ENCODE data around the gene PGAP1. TPM values are rescaled to one million over a fixed set of nuclear protein-coding genes. Genes with fewer than 3 reads are reported as not detected.

The PGAP1 gene
- polyA plus RNA-seq, 1 experiment, result 6.4 TPM

GRCh38 chr2:196963961-196964360 is 37.5 kb upstream of the PGAP1 start:
- no peak for TF ChIP-seq CTCF (IDR thresholded peaks at IDR 0.05; ENCODE audit: low read depth, low read length)
- CTCF ChIA-PET, result no interaction called here
- H3K27me3 ChIP-seq (ENCODE audit: control insufficient read depth, insufficient read depth, low read length), result no peaks in the 10 kb centered on the region
- peaks cover 3% of the 10 kb centered on the region; the same call in 1 of the 2 replicates for H3K9me3 ChIP-seq (ENCODE audit: control insufficient read depth, insufficient read depth, low read length)
- H3K27ac ChIP-seq (ENCODE audit: low read depth, low read length), result no peak overlapping the region
- POLR2A ChIA-PET, result no interaction called here
- DNase-seq (ENCODE audit: low read depth, low spot score), result no peak
- H3K4me3 ChIP-seq (ENCODE audit: low read depth, low read length), result no peak overlapping the region

GRCh38 chr2:196963043-196963442 is 36.5 kb upstream of the PGAP1 start:
- H3K9me3 ChIP-seq (ENCODE audit: control insufficient read depth, insufficient read depth, low read length), result peaks cover 3% of the 10 kb centered on the region; the same call in 1 of the 2 replicates
- H3K4me3 ChIP-seq (ENCODE audit: low read depth, low read length), result no peak overlapping the region
- TF ChIP-seq CTCF (IDR thresholded peaks at IDR 0.05; ENCODE audit: low read depth, low read length), result no peak
- no peak for DNase-seq (ENCODE audit: low read depth, low spot score)
- POLR2A ChIA-PET, result no interaction called here
- H3K27me3 ChIP-seq (ENCODE audit: control insufficient read depth, insufficient read depth, low read length), result no peaks in the 10 kb centered on the region
- CTCF ChIA-PET, result no interaction called here
- H3K27ac ChIP-seq (ENCODE audit: low read depth, low read length), result no peak overlapping the region

DNA sequence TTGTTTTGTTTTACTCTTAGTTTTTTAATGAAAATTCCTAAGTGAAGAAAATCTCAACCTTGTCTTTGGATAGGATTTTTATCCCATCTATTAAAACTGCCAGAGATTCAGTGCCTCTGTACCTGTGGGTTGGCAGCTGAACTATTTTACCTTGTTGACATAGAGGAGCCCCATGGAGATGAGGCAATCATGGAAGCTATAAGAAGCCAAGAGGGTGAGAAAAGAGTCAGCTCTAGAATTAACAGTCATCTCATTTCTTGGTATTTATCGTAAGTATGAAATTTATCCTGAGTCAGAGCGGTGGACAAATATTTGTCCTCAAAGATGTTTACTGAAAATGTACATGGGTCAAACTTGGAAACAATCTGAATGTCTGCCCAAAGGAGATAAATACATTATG is 35.8 kb upstream of the PGAP1 start:
- no peaks in the 10 kb centered on the region for H3K9me3 ChIP-seq (ENCODE audit: control insufficient read depth, insufficient read depth, low read length)
- no peak overlapping the region for H3K4me3 ChIP-seq (ENCODE audit: low read depth, low read length)
- no peak overlapping the region for H3K27ac ChIP-seq (ENCODE audit: low read depth, low read length)
- DNase-seq (ENCODE audit: low read depth, low spot score), result no peak
- no peaks in the 10 kb centered on the region for H3K27me3 ChIP-seq (ENCODE audit: control insufficient read depth, insufficient read depth, low read length)
- POLR2A ChIA-PET, result no interaction called here
- CTCF ChIA-PET, result interaction anchor here (0.8 kb wide), 1 partner anchor 150 kb away, joined by 3 read pairs; no protein-coding TSS in a partner anchor
- TF ChIP-seq CTCF (IDR thresholded peaks at IDR 0.05; ENCODE audit: low read depth, low read length), result no peak

GRCh38 chr2:196961889-196962288 is 35.4 kb upstream of the PGAP1 start:
- ChIA-PET POLR2A (no interaction called here), CTCF (interaction anchor here (0.8 kb wide), 1 partner anchor 151 kb away, joined by 3 read pairs; no protein-coding TSS in a partner anchor)
- Histone ChIP-seq H3K27me3 (ENCODE audit: control insufficient read depth, insufficient read depth, low read length) (no peaks in the 10 kb centered on the region), H3K27ac (ENCODE audit: low read depth, low read length) (no peak overlapping the region), H3K9me3 (ENCODE audit: control insufficient read depth, insufficient read depth, low read length) (no peaks in the 10 kb centered on the region), H3K4me3 (ENCODE audit: low read depth, low read length) (no peak overlapping the region)
- no peak for DNase-seq (ENCODE audit: low read depth, low spot score)
- no peak for TF ChIP-seq CTCF (IDR thresholded peaks at IDR 0.05; ENCODE audit: low read depth, low read length)

DNA sequence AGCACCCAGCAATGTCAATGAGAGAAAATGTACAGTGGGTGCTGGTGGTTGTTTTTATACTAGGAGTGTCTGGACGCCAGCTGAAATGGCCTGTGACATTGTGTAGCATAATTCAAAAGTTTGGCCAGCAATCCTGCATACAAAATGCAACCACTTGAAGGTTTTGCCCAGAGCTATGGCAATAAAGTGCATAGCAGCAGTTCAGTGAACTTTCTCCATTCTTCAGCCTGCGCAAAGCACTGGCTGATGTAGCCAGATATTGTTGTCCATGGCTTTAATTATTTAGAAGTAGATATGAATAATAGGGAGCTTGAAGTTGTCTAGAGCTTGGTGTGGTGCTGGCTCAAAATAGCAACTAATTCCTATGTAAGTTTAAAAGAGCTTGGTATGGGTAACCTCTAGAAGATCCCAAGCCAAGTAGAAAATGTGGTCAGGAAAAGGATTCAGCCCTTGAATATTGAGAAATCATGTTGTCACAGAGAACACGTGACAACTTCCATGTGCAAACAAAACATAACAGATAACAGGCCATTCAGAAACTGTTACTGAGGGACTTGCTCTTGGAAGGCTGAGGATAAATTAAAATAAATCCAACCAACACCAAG is 33.3 kb upstream of the PGAP1 start:
- no peaks in the 10 kb centered on the region for H3K27me3 ChIP-seq (ENCODE audit: control insufficient read depth, insufficient read depth, low read length)
- H3K27ac ChIP-seq (ENCODE audit: low read depth, low read length), result no peak overlapping the region
- ChIA-PET POLR2A (interaction anchor here (0.8 kb wide), 1 partner anchor 34 kb away, joined by 3 read pairs; no protein-coding TSS in a partner anchor), CTCF (no interaction called here)
- no peak for TF ChIP-seq CTCF (IDR thresholded peaks at IDR 0.05; ENCODE audit: low read depth, low read length)
- H3K4me3 ChIP-seq (ENCODE audit: low read depth, low read length), result no peak overlapping the region
- DNase-seq (ENCODE audit: low read depth, low spot score), result no peak
- H3K9me3 ChIP-seq (ENCODE audit: control insufficient read depth, insufficient read depth, low read length), result no peaks in the 10 kb centered on the region
